Mesothelial cell of epicardium (in vitro differentiated cells): Measurements from ENCODE around the gene TSPAN14. TPM values are rescaled to one million over a fixed set of nuclear protein-coding genes. Genes with fewer than 3 reads are reported as not detected.

ENCODE experiments used
- DNase-seq, 2 experiments: peaks; one replicate each; pipeline ENCODE4 v3.0.0; 2021; ENCODE audit warnings: low spot score in 2 of 2; ENCODE audit not compliant: unreplicated experiment in 2 of 2
- H3K27ac Mint-ChIP-seq: 2 replicates; pipeline ENCODE4 v1.8.0; 2021; ENCODE audit warnings: mixed read lengths
- H3K27me3 Mint-ChIP-seq: 2 replicates; pipeline ENCODE4 v1.8.0; 2021; ENCODE audit warnings: low read depth, mixed read lengths
- H3K36me3 Mint-ChIP-seq: 2 replicates; pipeline ENCODE4 v1.8.0; 2021; ENCODE audit warnings: mixed read lengths
- H3K4me1 Mint-ChIP-seq: 2 replicates; pipeline ENCODE4 v1.8.0; 2021; ENCODE audit warnings: mixed read lengths
- H3K4me3 Mint-ChIP-seq: 2 replicates; pipeline ENCODE4 v1.8.0; 2021; ENCODE audit warnings: mild to moderate bottlenecking, moderate library complexity, mixed read lengths
- H3K9me3 Mint-ChIP-seq: 2 replicates; pipeline ENCODE4 v1.8.0; 2021; ENCODE audit warnings: mixed read lengths
- CTCF ChIP-seq: fragments of 200-600 bp; sonication (generic); IDR thresholded peaks from one replicate; pipeline ENCODE4 v1.5.0; 2021; ENCODE audit warnings: antibody characterized with exemption; ENCODE audit not compliant: unreplicated experiment
- total RNA-seq: library from RNA; stranded (reverse); gene quantifications from 3 replicates; pipeline ENCODE4 v1.2.1, GENCODE V29; 2021

TSPAN14 gene
- total RNA-seq, 1 donor from 2014 or later: 113 TPM

DNA sequence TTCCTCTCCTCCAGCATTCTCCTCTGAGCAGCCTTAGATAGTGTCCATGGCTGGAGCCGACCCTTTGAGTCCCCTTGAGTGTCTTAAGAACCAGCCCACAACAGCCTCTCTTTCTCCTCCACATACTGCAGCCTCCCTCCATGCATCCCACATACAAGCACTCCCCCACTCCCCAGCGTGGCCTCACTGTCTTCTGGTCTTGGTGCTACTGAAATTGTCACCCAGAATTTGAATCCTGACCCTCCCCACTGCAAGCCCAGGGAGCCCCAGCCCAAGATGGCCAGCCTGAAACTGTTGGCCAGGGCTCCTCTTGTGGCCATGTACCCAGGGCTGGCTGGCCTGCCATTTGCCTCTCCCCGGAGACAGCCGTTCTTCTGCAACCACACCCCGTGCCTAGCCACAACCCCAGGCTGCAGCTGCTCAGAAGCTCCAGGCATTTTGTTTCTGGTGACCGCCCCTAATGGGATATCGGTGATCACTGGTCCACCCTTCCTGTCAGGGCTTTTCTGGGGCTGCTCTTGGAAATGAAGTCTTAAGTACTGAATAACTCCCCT is 64.8 kb downstream of the TSPAN14 start:
- no peaks in the 10 kb centered on the region for H3K9me3 Mint-ChIP-seq
- no peak overlapping the region for H3K4me3 Mint-ChIP-seq
- H3K27ac Mint-ChIP-seq: no peak overlapping the region
- no peak for TF ChIP-seq CTCF
- DNase-seq: no peak
- H3K4me1 Mint-ChIP-seq: no peaks in the 10 kb centered on the region
- H3K36me3 Mint-ChIP-seq: peaks cover 28% of the 10 kb centered on the region
- H3K27me3 Mint-ChIP-seq: no peaks in the 10 kb centered on the region

GRCh38 chr10:80519936-80520650 is 66.0 kb downstream of the TSPAN14 start:
- DNase-seq: no peak
- Mint-ChIP-seq H3K4me1 (no peaks in the 10 kb centered on the region), H3K4me3 (no peak overlapping the region), H3K9me3 (no peaks in the 10 kb centered on the region), H3K36me3 (peaks cover 19% of the 10 kb centered on the region), H3K27ac (no peak overlapping the region), H3K27me3 (no peaks in the 10 kb centered on the region)
- no peak for TF ChIP-seq CTCF

- Mint-ChIP-seq H3K27ac (peak overlapping the region; percentile 44), H3K27me3 (no peaks in the 10 kb centered on the region), H3K4me3 (no peak overlapping the region), H3K9me3 (no peaks in the 10 kb centered on the region), H3K4me1 (peaks cover 1% of the 10 kb centered on the region), H3K36me3 (peaks cover 19% of the 10 kb centered on the region)
- no peak for TF ChIP-seq CTCF
- DNase-seq: no peak
These were observed 66.8 kb downstream of the TSPAN14 start for GRCh38 chr10:80520661-80521470.

DNA sequence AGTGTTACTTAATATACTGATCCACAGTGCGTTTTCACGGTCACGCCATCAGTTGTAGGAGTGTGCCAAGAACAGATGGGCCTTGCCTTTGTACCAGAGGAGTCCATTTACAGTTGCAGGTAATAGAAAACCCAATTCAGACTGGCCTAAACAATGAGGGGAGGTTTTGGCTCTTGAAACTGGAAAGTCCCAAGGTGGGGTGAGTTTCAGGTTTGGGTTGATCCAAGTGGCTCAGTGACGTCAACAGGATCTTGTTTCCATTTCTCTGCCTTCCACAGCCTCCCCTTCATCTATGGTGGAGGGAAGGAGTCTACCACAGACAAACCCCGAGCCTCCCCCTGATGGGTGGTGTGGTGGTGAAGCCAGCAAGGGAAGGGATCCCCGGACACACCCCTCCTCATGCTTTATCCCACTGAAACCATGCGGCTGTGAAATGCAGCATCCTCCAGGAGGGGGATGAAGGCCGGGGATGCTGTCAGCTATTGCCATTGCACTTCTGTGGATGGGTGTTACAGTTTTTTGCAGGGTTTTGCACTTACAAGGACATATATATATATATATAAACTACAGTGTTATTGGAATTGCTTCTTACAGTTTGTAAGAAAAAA is 68.8 kb downstream of the TSPAN14 start:
- H3K36me3 Mint-ChIP-seq: peaks cover 12% of the 10 kb centered on the region
- no peak overlapping the region for H3K27ac Mint-ChIP-seq
- H3K4me1 Mint-ChIP-seq: peaks cover 9% of the 10 kb centered on the region
- no peak for TF ChIP-seq CTCF
- no peaks in the 10 kb centered on the region for H3K27me3 Mint-ChIP-seq
- DNase-seq: no peak
- no peak overlapping the region for H3K4me3 Mint-ChIP-seq
- no peaks in the 10 kb centered on the region for H3K9me3 Mint-ChIP-seq

DNA sequence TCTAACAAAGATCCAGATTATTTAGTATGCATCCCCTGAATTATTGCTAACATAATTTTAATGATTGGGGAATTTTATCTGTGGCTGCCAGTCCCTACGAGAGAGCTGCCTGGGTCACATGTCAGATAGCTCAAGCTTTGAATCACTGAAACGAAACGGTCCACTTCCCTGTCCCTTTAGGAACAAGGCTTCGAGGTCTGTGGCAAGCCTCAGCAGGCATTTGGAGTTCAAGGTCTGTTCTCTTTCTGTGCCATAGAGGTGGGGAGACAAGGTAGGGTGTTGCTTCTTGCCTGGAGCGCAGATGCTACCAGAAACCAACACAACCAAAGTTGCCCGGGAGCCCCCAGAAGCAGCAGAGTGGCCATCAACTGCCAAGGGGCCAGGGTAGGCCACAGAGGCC is 69.7 kb downstream of the TSPAN14 start:
- peaks cover 9% of the 10 kb centered on the region for H3K36me3 Mint-ChIP-seq
- DNase-seq: no peak
- peaks cover 9% of the 10 kb centered on the region for H3K4me1 Mint-ChIP-seq
- H3K4me3 Mint-ChIP-seq: no peak overlapping the region
- H3K27me3 Mint-ChIP-seq: no peaks in the 10 kb centered on the region
- no peak overlapping the region for H3K27ac Mint-ChIP-seq
- no peaks in the 10 kb centered on the region for H3K9me3 Mint-ChIP-seq
- TF ChIP-seq CTCF: no peak
